Panc1 (cell line): ENCODE results near the gene PDE3B. TPM values are rescaled to one million over a fixed set of nuclear protein-coding genes. Genes with fewer than 3 reads are reported as not detected.

Source experiments
- ATAC-seq: fragments of 200-7000 bp; cut with Tn5 transposase; 2 replicates; pipeline ENCODE4 v1.9.1; 2020; ENCODE audit warnings: mild to moderate bottlenecking, moderate library complexity
- BruUV-seq: library from RNA; stranded (reverse); fragments of 400-500 nt; replicated peaks from 2 replicates; lab custom pipeline; 2021; lab: Mats Ljungman, UMichigan
- CTCF ChIA-PET: fragments of 300-600 bp; sonication (Branson Sonifier 250); formaldehyde crosslinking; loops from one replicate; lab custom pipeline; 2022; ENCODE audit warnings: antibody characterized with exemption; lab: Charles Lee
- POLR2A ChIA-PET: fragments of 300-600 bp; sonication (Branson Sonifier 250); formaldehyde crosslinking; loops from one replicate; lab custom pipeline; 2022; ENCODE audit warnings: antibody characterized with exemption; lab: Charles Lee
- DNase-seq: peaks from one replicate; pipeline ENCODE4 v3.0.0-alpha.2; 2010; ENCODE audit warnings: low read depth, low spot score
- H3K27ac ChIP-seq: 2 replicates; pipeline ENCODE4 v1.5.1; 2011; ENCODE audit warnings: mild to moderate bottlenecking, low read length, inconsistent platforms
- H3K27me3 ChIP-seq: fragments of 200-500 bp; sonication (Bioruptor generic); 2 replicates; pipeline ENCODE4 v1.6.0; 2014; ENCODE audit warnings: low read length, inconsistent platforms; ENCODE audit not compliant: control insufficient read depth, insufficient read depth
- H3K36me3 ChIP-seq: fragments of 200-500 bp; sonication (Bioruptor generic); 2 replicates; pipeline ENCODE4 v1.5.1; 2014; ENCODE audit warnings: inconsistent platforms, mild to moderate bottlenecking, low read length, moderate library complexity; ENCODE audit not compliant: control insufficient read depth, insufficient read depth
- H3K4me1 ChIP-seq: 2 replicates; pipeline ENCODE4 v1.5.1; 2011; ENCODE audit warnings: inconsistent platforms, mild to moderate bottlenecking, low read length, moderate library complexity; ENCODE audit not compliant: control insufficient read depth, insufficient read depth
- H3K4me3 ChIP-seq, 2 experiments: 2 replicates each; pipeline ENCODE4 v1.5.1; 2011 to 2012; ENCODE audit warnings: low read depth in 2 of 2, low read length in 2 of 2, mild to moderate bottlenecking in 2 of 2, inconsistent platforms in 1 of 2, moderate library complexity in 1 of 2
- H3K9me3 ChIP-seq: fragments of 200-500 bp; sonication (Bioruptor generic); 2 replicates; pipeline ENCODE4 v1.5.1; 2014; ENCODE audit warnings: low read depth, mild to moderate bottlenecking, inconsistent platforms, low read length, moderate library complexity; ENCODE audit not compliant: control insufficient read depth, insufficient read depth
- POLR2AphosphoS5 ChIP-seq: IDR thresholded peaks from 2 replicates; pipeline ENCODE4 v1.6.1; 2012; ENCODE audit warnings: mild to moderate bottlenecking, low read depth, low read length, moderate library complexity
- SIN3A ChIP-seq: IDR thresholded peaks from 2 replicates; pipeline ENCODE4 v1.6.1; 2012; ENCODE audit warnings: low read depth, mild to moderate bottlenecking, low read length, moderate library complexity, borderline replicate concordance; ENCODE audit not compliant: insufficient read depth
- TCF7L2 ChIP-seq: IDR thresholded peaks from 2 replicates; pipeline ENCODE4 v1.6.1; 2011; ENCODE audit warnings: mild to moderate bottlenecking, low read depth, low read length, inconsistent platforms
- in situ Hi-C: cut with HindIII; loops from 2 replicates; pipeline ENCODE4 v1.10.0; 2016; ENCODE audit warnings: low sequenced_read_pairs, low pct_unique_long_range_greater_than_20kb
- intact Hi-C: fragments of 100-400 bp; cut with micrococcal nuclease; formaldehyde crosslinking; loops from one replicate; pipeline ENCODE4 v1.10.0; 2022; ENCODE audit not compliant: unreplicated experiment
- total RNA-seq: library from RNA; stranded (reverse); gene quantifications from one replicate; pipeline ENCODE4 v1.2.1, GENCODE V29; 2021; ENCODE audit not compliant: unreplicated experiment
- TF ChIP-seq, protein P1 (sequence below), 2 experiments: IDR thresholded peaks; 2 replicates each; pipeline ENCODE4 v1.6.1; 2011 to 2012; ENCODE audit warnings: low read depth in 2 of 2, control low read depth in 1 of 2, low read length in 1 of 2, mild to moderate bottlenecking in 1 of 2, moderate library complexity in 1 of 2; ENCODE audit not compliant: insufficient read depth in 1 of 2
- TF ChIP-seq, protein P2 (sequence below): fragments of 450-650 bp; IDR thresholded peaks from 2 replicates; pipeline ENCODE4 v1.5.1; 2017; ENCODE audit warnings: mild to moderate bottlenecking

The PDE3B gene
- total RNA-seq, 1 experiment from 2014 or later: 33.0 TPM

- intact Hi-C loops: loop anchor here (10.0 kb wide), 1 partner anchor 254 kb away; the partner anchor contains the start of gene PDE3B
These were observed 254.8 kb downstream of the PDE3B start for GRCh38 chr11:14898355-14898754.

GRCh38 chr11:14898906-14899305 lies 255.3 kb downstream of the PDE3B start:
- DNase-seq: no peak
- POLR2A ChIA-PET: no interaction called here
- TF ChIP-seq SIN3A (no peak), POLR2AphosphoS5 (no peak)
- TF ChIP-seq, protein P1, sequence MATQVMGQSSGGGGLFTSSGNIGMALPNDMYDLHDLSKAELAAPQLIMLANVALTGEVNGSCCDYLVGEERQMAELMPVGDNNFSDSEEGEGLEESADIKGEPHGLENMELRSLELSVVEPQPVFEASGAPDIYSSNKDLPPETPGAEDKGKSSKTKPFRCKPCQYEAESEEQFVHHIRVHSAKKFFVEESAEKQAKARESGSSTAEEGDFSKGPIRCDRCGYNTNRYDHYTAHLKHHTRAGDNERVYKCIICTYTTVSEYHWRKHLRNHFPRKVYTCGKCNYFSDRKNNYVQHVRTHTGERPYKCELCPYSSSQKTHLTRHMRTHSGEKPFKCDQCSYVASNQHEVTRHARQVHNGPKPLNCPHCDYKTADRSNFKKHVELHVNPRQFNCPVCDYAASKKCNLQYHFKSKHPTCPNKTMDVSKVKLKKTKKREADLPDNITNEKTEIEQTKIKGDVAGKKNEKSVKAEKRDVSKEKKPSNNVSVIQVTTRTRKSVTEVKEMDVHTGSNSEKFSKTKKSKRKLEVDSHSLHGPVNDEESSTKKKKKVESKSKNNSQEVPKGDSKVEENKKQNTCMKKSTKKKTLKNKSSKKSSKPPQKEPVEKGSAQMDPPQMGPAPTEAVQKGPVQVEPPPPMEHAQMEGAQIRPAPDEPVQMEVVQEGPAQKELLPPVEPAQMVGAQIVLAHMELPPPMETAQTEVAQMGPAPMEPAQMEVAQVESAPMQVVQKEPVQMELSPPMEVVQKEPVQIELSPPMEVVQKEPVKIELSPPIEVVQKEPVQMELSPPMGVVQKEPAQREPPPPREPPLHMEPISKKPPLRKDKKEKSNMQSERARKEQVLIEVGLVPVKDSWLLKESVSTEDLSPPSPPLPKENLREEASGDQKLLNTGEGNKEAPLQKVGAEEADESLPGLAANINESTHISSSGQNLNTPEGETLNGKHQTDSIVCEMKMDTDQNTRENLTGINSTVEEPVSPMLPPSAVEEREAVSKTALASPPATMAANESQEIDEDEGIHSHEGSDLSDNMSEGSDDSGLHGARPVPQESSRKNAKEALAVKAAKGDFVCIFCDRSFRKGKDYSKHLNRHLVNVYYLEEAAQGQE (IDR thresholded peaks at IDR 0.05; ENCODE audit: insufficient read depth in 1 of 2, low read depth in 2 of 2, low read length in 1 of 2): no peak
- TF ChIP-seq, protein P2, sequence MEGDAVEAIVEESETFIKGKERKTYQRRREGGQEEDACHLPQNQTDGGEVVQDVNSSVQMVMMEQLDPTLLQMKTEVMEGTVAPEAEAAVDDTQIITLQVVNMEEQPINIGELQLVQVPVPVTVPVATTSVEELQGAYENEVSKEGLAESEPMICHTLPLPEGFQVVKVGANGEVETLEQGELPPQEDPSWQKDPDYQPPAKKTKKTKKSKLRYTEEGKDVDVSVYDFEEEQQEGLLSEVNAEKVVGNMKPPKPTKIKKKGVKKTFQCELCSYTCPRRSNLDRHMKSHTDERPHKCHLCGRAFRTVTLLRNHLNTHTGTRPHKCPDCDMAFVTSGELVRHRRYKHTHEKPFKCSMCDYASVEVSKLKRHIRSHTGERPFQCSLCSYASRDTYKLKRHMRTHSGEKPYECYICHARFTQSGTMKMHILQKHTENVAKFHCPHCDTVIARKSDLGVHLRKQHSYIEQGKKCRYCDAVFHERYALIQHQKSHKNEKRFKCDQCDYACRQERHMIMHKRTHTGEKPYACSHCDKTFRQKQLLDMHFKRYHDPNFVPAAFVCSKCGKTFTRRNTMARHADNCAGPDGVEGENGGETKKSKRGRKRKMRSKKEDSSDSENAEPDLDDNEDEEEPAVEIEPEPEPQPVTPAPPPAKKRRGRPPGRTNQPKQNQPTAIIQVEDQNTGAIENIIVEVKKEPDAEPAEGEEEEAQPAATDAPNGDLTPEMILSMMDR: no peak
- no peak for ATAC-seq
- no peaks in the 10 kb centered on the region for H3K36me3 ChIP-seq
- no TSS peak for BruUV-seq
- H3K9me3 ChIP-seq: no peaks in the 10 kb centered on the region
- H3K27me3 ChIP-seq: no peaks in the 10 kb centered on the region
- intact Hi-C loops (loop anchor here (10.0 kb wide), 1 partner anchor 254 kb away; the partner anchor contains the start of gene PDE3B), in situ Hi-C loops (no loop called here)
- H3K4me1 ChIP-seq: no peaks in the 10 kb centered on the region; the same call in 1 of the 2 replicates
- H3K27ac ChIP-seq: no peak overlapping the region
- no peak overlapping the region for H3K4me3 ChIP-seq
- CTCF ChIA-PET: no interaction called here

More at GRCh38 chr11:14898355-14898754, 254.8 kb downstream of the PDE3B start:
- TF ChIP-seq, protein P1 (IDR thresholded peaks at IDR 0.05; ENCODE audit: insufficient read depth in 1 of 2, low read depth in 2 of 2, low read length in 1 of 2): no peak
- TF ChIP-seq, protein P2: no peak
- no peak for TF ChIP-seq SIN3A
- TF ChIP-seq POLR2AphosphoS5: no peak
- no peak for TF ChIP-seq TCF7L2
- no TSS peak for BruUV-seq
- Histone ChIP-seq H3K4me1 (no peaks in the 10 kb centered on the region; the same call in 1 of the 2 replicates), H3K9me3 (no peaks in the 10 kb centered on the region), H3K27me3 (no peaks in the 10 kb centered on the region), H3K4me3 (no peak overlapping the region), H3K27ac (no peak overlapping the region), H3K36me3 (no peaks in the 10 kb centered on the region)
- DNase-seq (no peak), ATAC-seq (no peak)
- POLR2A ChIA-PET: no interaction called here
- CTCF ChIA-PET: no interaction called here
- in situ Hi-C loops: no loop called here
